NCI-H2029 (cell line): ENCODE measurements around the gene VPS13A.

Experiments
- DNase-seq: peaks from one replicate; lab custom pipeline; 2025; lab: John Stamatoyannopoulos, UW

Gene VPS13A

GRCh38 chr9:77177143-77177893, at the start of gene VPS13A:
VPS13A (plus strand) TSS chr9:77177534; CDS start chr9:77177705, 171 bp downstream.
- peak; percentile 97 for DNase-seq

DNA sequence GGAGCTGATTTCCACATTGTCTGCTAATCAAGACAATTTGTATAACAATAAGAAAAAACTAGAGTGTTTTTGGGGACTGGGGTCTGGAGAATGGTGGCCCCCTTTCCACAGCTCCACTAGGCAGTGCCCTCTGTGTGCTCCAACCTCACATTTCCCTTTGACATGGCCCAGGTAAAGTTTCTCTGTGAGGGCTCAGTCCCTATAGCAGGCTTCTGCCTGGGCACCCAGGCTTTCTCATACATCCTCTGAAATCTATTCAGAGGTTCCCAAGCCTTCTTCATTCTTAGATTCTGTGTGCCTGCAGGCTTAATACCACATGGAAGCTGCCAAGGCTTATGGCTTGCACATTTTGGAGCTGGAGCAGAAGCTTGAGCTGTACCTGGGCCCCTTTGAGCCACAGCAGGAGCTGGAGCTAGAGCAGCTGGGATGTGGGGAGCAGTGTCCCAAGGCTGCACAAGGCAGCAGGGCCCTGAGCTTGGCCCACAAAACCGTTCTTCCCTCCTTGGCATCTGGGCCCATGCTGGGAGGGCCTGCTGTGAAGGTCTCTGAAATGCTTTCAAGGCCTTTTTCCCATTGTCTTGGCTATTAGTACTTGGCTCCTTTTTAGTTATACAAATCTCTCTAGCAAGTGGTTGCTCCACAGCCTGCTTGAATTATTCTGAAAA, 49.1 kb upstream of the VPS13A start:
- DNase-seq = no peak

- DNase-seq = no peak
These were observed 45.9 kb upstream of the VPS13A start for GRCh38 chr9:77131399-77131798.

DNA sequence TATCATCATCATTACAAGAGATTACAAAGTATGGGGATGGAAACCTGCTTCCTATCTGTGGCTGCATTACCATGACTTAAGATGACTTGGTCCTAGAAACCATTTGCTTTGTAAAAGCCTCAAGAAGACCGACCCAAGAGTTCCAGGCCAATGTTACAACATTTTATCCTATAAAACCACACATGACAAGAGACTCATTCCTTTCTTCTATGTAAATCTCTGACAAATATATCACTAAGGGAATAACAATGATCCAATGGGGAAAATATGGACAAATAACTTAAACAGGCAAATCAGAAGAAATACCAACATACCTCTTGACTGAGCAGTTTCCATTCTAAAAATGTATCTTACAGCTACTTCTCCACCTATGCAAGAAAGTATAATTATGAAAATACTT, 44.3 kb upstream of the VPS13A start:
- DNase-seq = no peak

DNA sequence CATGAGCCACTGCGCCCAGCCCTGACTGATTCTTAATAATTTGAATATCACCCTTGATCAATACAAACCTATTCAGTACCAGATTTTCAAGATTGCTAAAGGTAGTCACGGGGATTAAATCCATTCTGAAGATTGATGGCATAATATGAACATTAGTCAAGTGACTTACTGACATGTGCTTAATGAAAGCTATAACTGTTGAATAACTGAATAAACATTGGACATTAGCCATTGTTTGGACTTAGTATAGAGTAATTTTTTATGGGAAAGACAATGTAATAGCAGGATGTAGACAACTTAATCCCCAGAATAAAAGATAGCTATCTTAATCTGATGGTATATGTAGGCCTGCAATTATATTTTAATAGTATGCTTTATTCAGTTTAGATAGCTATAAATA, 35.0 kb upstream of the VPS13A start:
- no peak for DNase-seq

GRCh38 chr9:77149879-77150278, 27.5 kb upstream of the VPS13A start:
- DNase-seq = no peak

DNA sequence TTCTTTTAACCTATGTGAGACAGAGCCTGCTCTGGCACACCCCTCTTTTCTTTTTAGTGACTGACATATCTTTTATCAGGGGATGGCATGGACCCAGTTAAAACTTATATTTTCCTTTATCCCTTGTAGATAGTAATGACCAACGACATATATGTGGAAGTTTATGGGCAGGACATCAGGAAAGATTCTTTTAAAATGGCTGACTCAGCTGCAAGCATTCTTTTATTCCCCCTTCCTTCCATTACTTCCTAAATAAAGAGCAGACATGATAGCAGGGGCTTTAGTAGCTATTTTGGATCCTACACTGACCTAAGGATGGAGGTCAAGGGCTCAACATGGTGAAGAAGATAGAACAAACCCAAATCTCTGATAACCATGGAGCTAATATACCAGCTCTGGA, 25.0 kb upstream of the VPS13A start:
- DNase-seq = no peak

GRCh38 chr9:77156646-77157371, 20.5 kb upstream of the VPS13A start:
- DNase-seq = no peak

DNA sequence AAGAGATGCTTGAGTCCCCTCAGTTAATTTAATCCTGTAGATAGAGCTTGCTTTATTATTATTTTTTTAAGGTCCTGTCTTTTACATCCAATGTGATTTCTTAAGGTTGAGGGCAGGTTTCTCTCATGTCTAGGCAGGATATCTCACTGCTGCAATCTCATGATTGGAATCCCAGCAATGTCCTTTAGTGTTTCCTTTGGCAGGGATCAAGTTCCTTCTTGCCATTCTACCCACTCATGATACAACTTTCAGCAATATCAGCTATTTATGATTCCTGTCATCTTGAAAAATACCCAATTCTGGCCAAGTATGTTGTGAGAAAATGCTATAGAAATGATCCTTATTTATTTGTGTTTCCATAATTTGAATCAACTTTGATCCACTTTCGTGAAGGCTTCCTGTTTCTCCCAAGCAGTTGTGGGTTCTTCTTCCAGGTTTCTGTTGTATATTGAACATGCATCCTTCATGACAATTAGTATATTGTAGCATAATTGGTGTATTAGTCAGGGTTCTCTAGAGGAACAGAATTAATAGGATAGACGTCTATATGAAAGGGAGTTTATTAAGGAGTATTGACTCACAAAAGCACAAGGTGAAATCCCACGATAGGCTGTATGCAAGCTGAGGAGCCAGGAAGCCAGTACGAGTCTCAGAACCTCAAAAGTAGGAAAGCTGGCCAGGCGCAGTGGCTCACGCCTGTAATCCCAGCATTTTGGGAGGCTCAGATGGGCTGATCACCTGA, 18.4 kb upstream of the VPS13A start:
- no peak for DNase-seq

DNA sequence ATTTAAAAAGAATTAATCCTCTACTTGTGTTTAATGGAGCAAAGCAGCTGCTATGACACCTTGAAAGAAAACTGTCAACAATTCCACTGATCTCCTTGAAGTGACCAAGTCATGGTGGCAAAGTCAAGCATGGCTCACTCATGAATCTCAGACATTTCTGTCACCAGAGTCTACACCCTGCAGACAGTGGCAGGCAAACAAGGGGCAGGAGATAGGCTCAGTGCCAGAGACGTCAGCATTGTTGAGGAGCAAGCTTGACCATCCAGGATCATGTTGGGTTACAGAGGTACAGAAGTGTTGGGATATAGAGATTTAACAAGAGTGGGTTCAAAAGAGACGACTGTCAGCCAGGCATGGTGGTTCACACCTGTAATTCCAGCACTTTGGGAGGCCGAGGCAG, 16.1 kb upstream of the VPS13A start:
- no peak for DNase-seq

DNA sequence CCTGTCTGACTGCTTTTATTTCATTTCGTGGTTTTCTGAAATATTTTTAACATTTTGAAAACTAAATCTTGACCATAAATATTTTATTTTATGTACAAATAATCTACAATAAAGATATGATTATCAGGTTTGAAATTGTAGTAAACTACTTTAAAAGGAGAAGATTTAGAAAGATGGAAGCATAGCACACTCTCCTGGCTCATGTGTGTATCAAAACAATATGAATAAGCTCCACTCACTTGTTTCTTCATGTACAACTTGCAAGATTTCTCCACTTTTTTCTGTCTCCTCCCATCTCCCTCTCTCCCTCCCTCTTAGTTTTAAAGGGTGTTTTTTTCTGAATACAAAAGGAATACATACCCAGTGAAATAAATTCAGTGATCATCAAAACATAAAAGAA, 15.4 kb upstream of the VPS13A start:
- DNase-seq = no peak

- DNase-seq = no peak
These were observed 15.0 kb upstream of the VPS13A start for GRCh38 chr9:77162366-77162765.

DNA sequence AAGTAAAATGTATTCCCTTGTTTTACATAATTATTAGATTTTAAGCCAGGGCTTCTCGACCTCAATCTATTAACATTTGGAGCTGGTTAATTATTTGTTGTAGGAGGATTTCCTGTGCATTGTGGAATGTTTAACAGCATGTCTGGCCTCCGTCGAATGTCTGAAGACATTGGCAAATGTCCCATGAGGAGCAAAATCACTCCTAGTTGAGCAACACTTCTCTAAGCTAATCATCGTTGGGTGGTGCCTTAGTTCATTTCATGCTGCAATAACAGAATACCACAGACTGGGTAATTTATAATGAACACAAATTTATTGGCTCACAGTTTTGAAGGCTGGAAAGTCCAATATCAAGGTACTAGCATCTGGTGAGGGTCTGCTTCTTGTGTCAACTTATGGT, 13.4 kb upstream of the VPS13A start:
- DNase-seq = no peak

- no peak for DNase-seq
These were observed 11.1 kb upstream of the VPS13A start for GRCh38 chr9:77166193-77166592.

DNA sequence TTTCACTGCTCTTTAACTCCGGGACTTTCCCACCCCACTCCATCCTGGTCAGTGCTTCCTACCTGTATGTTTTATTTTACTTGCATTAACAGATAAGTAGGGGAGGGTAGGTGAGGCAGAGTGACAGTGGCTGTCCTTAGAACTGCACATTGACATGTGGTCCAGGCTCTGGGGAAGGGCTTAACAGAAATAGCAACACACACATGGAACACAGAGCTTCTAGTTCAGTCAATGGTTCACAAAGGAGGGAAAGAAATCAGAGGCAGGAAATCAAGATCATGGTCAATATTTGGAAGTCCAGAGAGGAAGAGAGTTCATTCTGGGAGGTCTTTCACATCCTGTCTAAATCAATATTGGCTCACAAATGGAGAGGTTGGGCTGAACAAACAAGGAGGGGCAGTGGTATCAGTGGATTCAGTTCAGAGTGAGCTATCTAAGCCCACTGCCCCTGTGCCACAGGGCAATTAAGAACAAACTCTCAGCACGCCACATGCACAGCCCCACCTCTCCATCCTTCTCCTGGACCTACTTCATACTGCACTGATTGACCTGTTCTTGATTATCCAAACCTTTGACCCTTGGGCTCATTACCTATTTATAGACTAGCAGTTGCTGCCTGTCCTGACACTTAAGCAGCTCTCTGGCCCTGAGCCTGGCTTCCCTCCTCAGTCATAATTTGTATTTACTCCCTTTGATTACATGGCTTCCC, 6.2 kb upstream of the VPS13A start:
- peak; percentile 36 for DNase-seq

GRCh38 chr9:77175151-77175550, 2.2 kb upstream of the VPS13A start:
- DNase-seq = no peak

- no peak for DNase-seq
These were observed 1.2 kb upstream of the VPS13A start for GRCh38 chr9:77176106-77176505.

GRCh38 chr9:77176686-77177142, 620 bp upstream of the VPS13A start:
- DNase-seq = no peak

DNA sequence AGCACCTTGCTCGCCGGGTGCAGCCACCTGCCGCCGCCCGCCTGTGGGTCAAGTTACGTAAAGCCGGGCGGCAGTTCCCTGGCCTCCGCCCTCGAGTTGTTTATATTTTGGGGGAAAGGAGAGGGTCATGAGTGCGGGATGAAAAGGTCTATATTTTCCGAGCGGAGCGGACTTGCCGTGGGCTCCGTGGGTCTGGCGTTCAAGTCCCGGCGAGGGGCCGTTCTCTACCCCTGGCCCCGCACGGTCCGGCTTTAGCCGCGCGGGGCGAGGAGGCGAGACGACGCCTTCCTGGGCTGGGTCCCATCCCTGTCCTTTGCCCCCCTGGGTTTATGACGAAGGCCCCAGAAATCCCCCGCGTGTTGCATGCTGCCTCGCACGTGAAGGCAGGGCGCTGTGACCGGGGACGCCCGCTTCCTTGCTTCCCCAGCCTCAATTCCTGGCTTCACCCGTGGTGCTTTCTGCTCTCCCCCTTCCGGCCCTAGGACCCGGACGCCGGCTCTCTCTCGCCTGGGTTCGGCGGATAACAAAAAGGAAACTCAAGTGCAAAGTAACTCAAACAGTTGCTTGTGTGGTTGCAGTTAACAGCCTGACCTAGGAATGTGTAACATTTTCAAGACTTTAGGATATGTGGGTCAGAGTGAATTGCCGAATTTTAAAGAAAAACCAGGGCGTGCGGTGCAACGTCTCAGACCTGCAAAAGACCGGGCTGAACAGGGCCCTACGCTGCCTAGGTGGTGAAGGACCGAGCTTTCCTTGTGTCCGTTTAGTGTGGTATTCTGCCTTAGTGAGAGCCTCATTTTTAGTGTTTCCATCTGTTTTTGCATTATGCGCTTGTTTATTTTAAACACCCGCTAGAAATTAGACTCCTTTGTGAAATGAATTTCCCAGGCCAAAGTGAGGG, 810 bp downstream of the VPS13A start:
- DNase-seq = no peak

GRCh38 chr9:77180056-77180455, 2.7 kb downstream of the VPS13A start:
- DNase-seq = no peak

GRCh38 chr9:77183581-77183980, 6.2 kb downstream of the VPS13A start:
- no peak for DNase-seq
